Right cardiac atrium (tissue), 5 donors: ENCODE results near the gene PGAP2. TPM values are rescaled to one million over a fixed set of nuclear protein-coding genes. Genes with fewer than 3 reads are reported as not detected.

Experiments
- ATAC-seq, 2 donors: fragments of 200-7000 bp; cut with Tn5 transposase; one replicate each; pipeline versions ENCODE4 v1.8.0 to v1.9.1; 2020; ENCODE audit warnings: moderate library complexity in 2 of 2, mild to moderate bottlenecking in 1 of 2
- DNase-seq, 3 donors: peaks; one replicate each; pipeline ENCODE4 v3.0.0-alpha.2; 2020
- H3K27ac ChIP-seq: one replicate; pipeline ENCODE4 v1.5.1; 2013; ENCODE audit warnings: mild to moderate bottlenecking, low read length, control low read depth, moderate library complexity
- H3K27me3 ChIP-seq: one replicate; pipeline ENCODE4 v1.6.1; 2013; ENCODE audit not compliant: control insufficient read depth, insufficient read depth
- H3K4me1 ChIP-seq: one replicate; pipeline ENCODE4 v1.6.1; 2013; ENCODE audit warnings: low read length; ENCODE audit not compliant: control insufficient read depth, insufficient read depth
- H3K4me3 ChIP-seq: one replicate; pipeline ENCODE4 v1.5.1; 2013; ENCODE audit warnings: low read length, control low read depth
- H3K9me3 ChIP-seq: one replicate; pipeline ENCODE4 v1.6.1; 2013; ENCODE audit warnings: low read length; ENCODE audit not compliant: control insufficient read depth
- WGBS: extraction: QIAGEN DNeasy Blood & Tissue Kit; methylation state at CpG from one replicate; pipeline ENCODE4 v1.1.7; 2013; 5-methylcytosine and 5-hydroxymethylcytosine counted together
- intact Hi-C, 4 donors: fragments of 100-400 bp; cut with DNase I; formaldehyde crosslinking; loops; one replicate each; pipeline versions ENCODE4 v1.11.0 to v1.14.0; 2022 to 2023
- polyA plus RNA-seq: library from polyadenylated mRNA; stranded (reverse); fragments of 200-250 nt; gene quantifications from one replicate; pipeline ENCODE4 v1.2.3, GENCODE V29; 2013
- total RNA-seq, 4 donors: library from RNA; stranded (reverse); fragmentation: NEBNext Ultra II Directional; extraction: Animal tissue kit (Norgen Biotek cat#: 25700); gene quantifications; one replicate each; pipeline ENCODE4 v1.2.1, GENCODE V29; 2021
- donor health status: healthy with polysubstance abuse.
- donor health status: DM: no; HTN: yes; CAD: no.
- donor health status: DM: no; HTN: no; CAD: no.
- donor health status: DM: no; HTN: yes; CAD: no; lungs with severe emphysema.
- donor health status: DM: yes; HTN: yes; CAD: no.

The PGAP2 gene
- total and polyA plus RNA-seq, 5 donors: 12.4 to 19.5 (median 13.9) TPM

GRCh38 chr11:3834349-3834663 is 25.9 kb downstream of the PGAP2 start:
- H3K9me3 ChIP-seq: no peaks in the 10 kb centered on the region
- no peaks in the 10 kb centered on the region for H3K27me3 ChIP-seq
- ATAC-seq: no peak
- peaks cover 34% of the 10 kb centered on the region for H3K4me1 ChIP-seq
- no peak overlapping the region for H3K4me3 ChIP-seq
- DNase-seq: no peak
- 48% methylated on average over 4 of the region's 4 CpGs for WGBS
- H3K27ac ChIP-seq: no peak overlapping the region
- intact Hi-C loops: no loop called here

GRCh38 chr11:3834664-3835461 is 26.5 kb downstream of the PGAP2 start:
- intact Hi-C loops: no loop called here
- Histone ChIP-seq H3K27ac (no peak overlapping the region), H3K9me3 (no peaks in the 10 kb centered on the region), H3K27me3 (no peaks in the 10 kb centered on the region), H3K4me1 (peaks cover 37% of the 10 kb centered on the region), H3K4me3 (no peak overlapping the region)
- peak; percentile 36 to 44 for ATAC-seq
- 68% methylated on average over 7 of the region's 7 CpGs for WGBS
- peak; percentile 59 to 83 (median 77) for DNase-seq

- Histone ChIP-seq H3K4me3 (no peak overlapping the region), H3K4me1 (peaks cover 35% of the 10 kb centered on the region), H3K27me3 (no peaks in the 10 kb centered on the region), H3K27ac (peak overlapping the region; percentile 63), H3K9me3 (no peaks in the 10 kb centered on the region)
- peak; percentile 41 to 69 (median 65) for DNase-seq
- intact Hi-C loops: no loop called here
- 47% methylated on average over 4 of the region's 4 CpGs for WGBS
- ATAC-seq: no peak
Measured at GRCh38 chr11:3835751-3836150, 27.4 kb downstream of the PGAP2 start.

GRCh38 chr11:3836903-3837302 is 28.5 kb downstream of the PGAP2 start:
- DNase-seq: peak; percentile 62 to 86 (median 84)
- H3K9me3 ChIP-seq: no peaks in the 10 kb centered on the region
- WGBS: 59% methylated on average over 5 of the region's 5 CpGs
- no peak for ATAC-seq
- peak overlapping the region; percentile 59 for H3K27ac ChIP-seq
- peaks cover 33% of the 10 kb centered on the region for H3K4me1 ChIP-seq
- H3K27me3 ChIP-seq: no peaks in the 10 kb centered on the region
- H3K4me3 ChIP-seq: no peak overlapping the region
- intact Hi-C loops: no loop called here

GRCh38 chr11:3837793-3838192 is 29.4 kb downstream of the PGAP2 start:
- ATAC-seq: peak; percentile 5 to 9
- Histone ChIP-seq H3K27ac (peak overlapping the region; percentile 18), H3K4me1 (peaks cover 28% of the 10 kb centered on the region), H3K27me3 (no peaks in the 10 kb centered on the region), H3K4me3 (no peak overlapping the region), H3K9me3 (no peaks in the 10 kb centered on the region)
- intact Hi-C loops: no loop called here
- 57% methylated on average over 1 of the region's 1 CpG for WGBS
- peak; percentile 56 to 71 (median 69) for DNase-seq

- Histone ChIP-seq H3K4me3 (no peak overlapping the region), H3K27me3 (no peaks in the 10 kb centered on the region), H3K9me3 (no peaks in the 10 kb centered on the region), H3K27ac (peak overlapping the region; percentile 18), H3K4me1 (peaks cover 28% of the 10 kb centered on the region)
- whole genome bisulfite sequencing: 77% methylated on average over 2 of the region's 2 CpGs
- no peak for ATAC-seq
- intact Hi-C loops: no loop called here
- DNase-seq: no peak
Measured at GRCh38 chr11:3838504-3838903, 30.1 kb downstream of the PGAP2 start.

GRCh38 chr11:3840004-3840869 is 31.9 kb downstream of the PGAP2 start:
- no peaks in the 10 kb centered on the region for H3K9me3 ChIP-seq
- 2% methylated on average over 46 of the region's 46 CpGs for WGBS
- H3K27me3 ChIP-seq: no peaks in the 10 kb centered on the region
- DNase-seq (peak in 2 of 3 donors; percentile 55 to 68), ATAC-seq (peak; percentile 48 to 53)
- peak overlapping the region; percentile 100 for H3K4me3 ChIP-seq
- intact Hi-C loops: loop anchor here in 1 of 4 donors (5.0 kb wide), 1 partner anchor 48 kb away; no protein-coding TSS in a partner anchor
- H3K27ac ChIP-seq: peak overlapping the region; percentile 73
- peaks cover 18% of the 10 kb centered on the region for H3K4me1 ChIP-seq

GRCh38 chr11:3840870-3841425 is 32.6 kb downstream of the PGAP2 start, which contains the start of gene RHOG:
RHOG (minus strand) TSS chr11:3840959; CDS start chr11:3828138, 12,821 bp downstream.
- intact Hi-C loops: loop anchor here in 1 of 4 donors (5.0 kb wide), 1 partner anchor 49 kb away; no protein-coding TSS in a partner anchor
- Histone ChIP-seq H3K27me3 (no peaks in the 10 kb centered on the region), H3K4me3 (peak within 1 kb of the TSS; percentile 100), H3K4me1 (peaks cover 16% of the 10 kb centered on the region), H3K9me3 (no peaks in the 10 kb centered on the region), H3K27ac (peak within 1 kb of the TSS; percentile 73)
- WGBS: 1% methylated on average over 42 of the region's 42 CpGs
- peak; percentile 90 for ATAC-seq
- peak; percentile 89 to 95 (median 93) for DNase-seq

- intact Hi-C loops: loop anchor here in 1 of 4 donors (5.0 kb wide), 1 partner anchor 49 kb away; no protein-coding TSS in a partner anchor
- H3K27me3 ChIP-seq: no peaks in the 10 kb centered on the region
- 23% methylated on average over 44 of the region's 44 CpGs for WGBS
- DNase-seq (peak; percentile 88 to 95 (median 95)), ATAC-seq (peak; percentile 79 to 82)
- no peaks in the 10 kb centered on the region for H3K9me3 ChIP-seq
- peaks cover 16% of the 10 kb centered on the region for H3K4me1 ChIP-seq
- H3K27ac ChIP-seq: peak overlapping the region; percentile 33
- H3K4me3 ChIP-seq: peak overlapping the region; percentile 100
Measured at GRCh38 chr11:3841426-3842350, 33.3 kb downstream of the PGAP2 start.

- Histone ChIP-seq H3K4me3 (no peak overlapping the region), H3K4me1 (peaks cover 3% of the 10 kb centered on the region), H3K27ac (no peak overlapping the region), H3K9me3 (no peaks in the 10 kb centered on the region), H3K27me3 (no peaks in the 10 kb centered on the region)
- WGBS: 87% methylated on average over 3 of the region's 3 CpGs
- intact Hi-C loops: loop anchor here in 1 of 4 donors (5.0 kb wide), 1 partner anchor 51 kb away; no protein-coding TSS in a partner anchor
- no peak for ATAC-seq
- DNase-seq: no peak
Measured at GRCh38 chr11:3843326-3843725, 35.0 kb downstream of the PGAP2 start.
